GM12892 (cell line): ENCODE measurements around the gene TNRC6B.

Experiments
- POLR2A ChIP-seq: IDR thresholded peaks from 2 replicates; pipeline ENCODE4 v1.6.1; 2011; ENCODE audit warnings: low read depth, low read length, control low read depth
- POLR2AphosphoS5 ChIP-seq: IDR thresholded peaks from 2 replicates; pipeline ENCODE4 v1.6.1; 2011; ENCODE audit warnings: low read depth, low read length, control low read depth
- TAF1 ChIP-seq: IDR thresholded peaks from 2 replicates; pipeline ENCODE4 v1.6.1; 2011; ENCODE audit warnings: low read depth, mild to moderate bottlenecking, control low read depth, low read length, borderline replicate concordance

DNA sequence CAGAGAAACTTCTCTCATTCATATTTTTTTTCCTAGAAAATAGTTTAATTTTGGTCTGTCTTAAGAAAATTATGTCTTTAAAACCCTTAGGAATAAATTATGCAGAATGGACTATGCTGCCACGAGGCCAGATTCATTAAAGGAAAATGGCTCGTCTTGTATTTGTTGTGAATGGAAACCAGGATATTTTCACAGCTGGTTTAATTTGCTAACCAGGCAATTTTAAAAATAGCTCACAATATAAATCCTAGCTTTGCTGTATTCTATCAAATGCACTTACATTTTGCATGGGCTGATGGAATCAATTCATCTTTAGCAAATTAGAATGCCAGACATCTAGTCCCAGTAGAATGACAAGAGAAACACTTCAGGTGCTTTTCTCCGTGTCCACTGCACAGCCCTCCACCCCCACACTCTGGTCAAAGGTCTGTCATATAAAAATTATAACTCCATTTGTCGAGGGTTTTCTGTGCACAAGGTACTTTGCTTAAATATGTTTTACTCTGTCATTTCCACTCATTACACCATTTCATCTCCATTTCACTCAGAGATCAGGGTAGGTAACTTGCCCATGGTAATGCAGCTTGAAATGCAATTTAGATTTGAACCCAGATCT, 20.3 kb upstream of the TNRC6B start:
- no peak for TF ChIP-seq POLR2A
- no peak for TF ChIP-seq POLR2AphosphoS5
- no peak for TF ChIP-seq TAF1
